GM19468 (cell line): ENCODE data around the gene PLD3.
"Not testable (repeated sequence)": the region's sequence is repeated elsewhere in the genome, so short reads cannot be mapped to it uniquely, and the experiment has no call there.

Experiments
- ATAC-seq: cut with Tn5 transposase; IDR thresholded peaks from one replicate; pipeline ENCODE4 v1.9.1; 2021; ENCODE audit warnings: mild to moderate bottlenecking, moderate library complexity, moderate number of reproducible peaks; ENCODE audit not compliant: unreplicated experiment; ENCODE audit errors: extremely low read depth

Gene PLD3

DNA sequence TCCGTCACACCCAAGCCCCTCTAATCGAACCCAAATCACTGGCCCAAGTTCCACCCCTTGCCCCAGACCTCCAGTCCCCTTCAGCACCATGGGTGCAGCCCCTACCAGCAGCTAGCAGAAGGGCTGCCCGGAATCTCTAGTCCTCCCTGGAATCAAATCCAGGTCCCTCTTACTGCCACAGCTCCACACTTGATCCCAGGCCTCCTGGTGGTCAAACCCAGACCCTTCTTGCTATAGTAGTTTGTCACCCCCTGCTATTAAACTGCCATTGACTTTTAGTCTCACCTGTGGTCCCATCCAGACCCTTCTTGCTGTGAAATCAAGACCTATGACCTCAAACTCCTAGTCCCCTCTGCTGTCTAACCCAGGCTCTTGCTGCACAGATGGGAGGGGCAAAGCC lies 32.8 kb downstream of the PLD3 start:
- no peak for ATAC-seq

DNA sequence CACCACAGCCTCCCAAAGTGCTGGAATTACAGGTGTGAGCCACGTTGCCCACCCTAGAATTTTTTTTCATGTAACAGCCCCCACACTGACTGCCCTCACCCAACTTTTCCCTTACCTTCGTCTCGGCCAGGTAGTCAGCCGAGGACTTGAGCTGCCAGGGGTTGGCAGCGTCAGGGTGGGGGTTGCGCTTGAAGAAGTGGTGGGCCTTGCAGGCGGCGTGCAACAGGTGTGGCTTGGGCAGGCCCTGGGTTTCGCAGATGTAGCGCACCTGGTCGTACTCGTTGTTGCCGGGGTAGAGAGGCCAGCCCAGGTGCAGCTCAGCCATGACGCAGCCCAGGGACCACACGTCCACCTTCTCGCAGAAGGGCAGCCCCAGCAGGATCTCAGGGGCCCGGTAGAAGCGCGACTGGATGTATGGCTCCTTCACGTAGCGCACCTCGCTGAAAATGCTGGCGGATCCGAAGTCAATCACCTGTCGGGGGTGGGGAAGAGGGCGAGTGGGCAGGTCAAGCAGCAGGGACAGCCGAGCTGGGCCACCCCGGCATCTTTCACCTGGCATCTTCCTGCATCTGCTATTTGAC lies 35.3 kb downstream of the PLD3 start:
- no peak for ATAC-seq

DNA sequence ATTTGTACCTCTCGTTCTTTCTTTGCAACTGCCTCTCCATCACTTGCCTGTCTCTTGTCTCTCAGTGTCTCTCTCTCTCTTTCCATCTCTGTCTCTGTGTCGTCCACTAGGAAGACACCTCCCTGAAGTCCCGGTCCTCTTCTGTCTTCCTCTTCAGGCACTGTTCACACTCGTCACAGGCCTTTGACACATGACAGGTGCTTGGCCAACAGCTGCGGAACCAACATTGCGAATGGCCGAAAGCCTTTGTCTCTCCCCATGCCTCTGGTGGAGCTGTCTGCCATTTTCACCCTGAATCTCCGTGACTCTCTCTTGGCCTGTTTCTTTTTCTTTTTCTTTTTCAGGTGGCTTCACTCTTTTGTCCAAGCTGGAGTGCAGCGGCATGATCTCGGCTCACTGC lies 38.7 kb downstream of the PLD3 start:
- ATAC-seq, result no peak

DNA sequence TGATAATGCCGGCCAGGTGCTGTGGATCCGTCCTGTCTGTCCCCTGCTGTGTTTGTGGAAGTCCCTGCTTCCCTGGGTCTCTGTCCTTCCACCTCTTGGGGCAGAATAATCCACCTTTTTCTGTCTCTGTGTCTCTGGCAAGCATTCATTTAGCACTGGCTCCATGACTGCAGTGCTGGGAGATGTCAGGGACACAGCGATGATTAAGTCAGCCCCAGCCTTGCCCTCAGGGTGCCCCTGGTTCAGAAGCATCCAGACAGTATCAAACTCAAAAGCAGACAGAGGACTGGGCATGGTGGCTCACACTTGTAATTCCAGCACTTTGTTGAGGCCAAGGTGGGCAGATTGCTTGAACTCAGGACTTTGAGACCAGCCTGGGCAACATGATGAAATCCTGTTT lies 40.0 kb downstream of the PLD3 start:
- no peak for ATAC-seq

DNA sequence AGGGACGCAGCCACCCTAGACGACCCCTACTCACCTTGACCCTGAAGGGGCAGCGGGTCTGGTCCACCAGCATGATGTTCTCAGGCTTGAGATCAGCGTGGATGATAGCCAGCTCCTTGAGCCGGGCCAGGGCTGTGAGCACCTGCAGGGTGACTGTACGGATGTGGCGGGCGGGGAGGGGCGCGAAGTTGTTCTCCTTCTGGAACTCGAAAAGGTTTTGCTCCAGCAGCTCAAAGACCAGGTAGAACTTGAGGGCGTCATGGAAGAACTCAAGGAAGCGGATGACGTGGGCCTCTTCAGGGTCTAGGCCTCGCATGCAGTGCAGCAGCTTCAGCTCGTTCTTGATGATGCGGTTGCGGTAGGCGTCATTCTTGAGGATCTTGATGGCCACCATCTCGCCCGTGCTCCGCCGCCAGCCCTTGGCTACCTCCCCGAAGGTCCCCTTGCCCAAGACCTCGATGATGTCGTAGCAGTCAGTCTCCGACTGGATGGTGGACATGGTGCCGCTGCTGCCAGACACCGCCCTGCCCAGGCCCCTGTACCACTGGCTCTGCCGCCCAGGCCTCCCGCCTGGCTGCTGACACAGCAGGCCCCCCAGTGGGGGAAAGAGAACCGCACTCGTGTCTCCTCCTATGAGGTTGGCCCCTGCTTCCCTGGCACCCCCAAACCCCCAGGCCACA lies 41.0 kb downstream of the PLD3 start:
- no peak for ATAC-seq

DNA sequence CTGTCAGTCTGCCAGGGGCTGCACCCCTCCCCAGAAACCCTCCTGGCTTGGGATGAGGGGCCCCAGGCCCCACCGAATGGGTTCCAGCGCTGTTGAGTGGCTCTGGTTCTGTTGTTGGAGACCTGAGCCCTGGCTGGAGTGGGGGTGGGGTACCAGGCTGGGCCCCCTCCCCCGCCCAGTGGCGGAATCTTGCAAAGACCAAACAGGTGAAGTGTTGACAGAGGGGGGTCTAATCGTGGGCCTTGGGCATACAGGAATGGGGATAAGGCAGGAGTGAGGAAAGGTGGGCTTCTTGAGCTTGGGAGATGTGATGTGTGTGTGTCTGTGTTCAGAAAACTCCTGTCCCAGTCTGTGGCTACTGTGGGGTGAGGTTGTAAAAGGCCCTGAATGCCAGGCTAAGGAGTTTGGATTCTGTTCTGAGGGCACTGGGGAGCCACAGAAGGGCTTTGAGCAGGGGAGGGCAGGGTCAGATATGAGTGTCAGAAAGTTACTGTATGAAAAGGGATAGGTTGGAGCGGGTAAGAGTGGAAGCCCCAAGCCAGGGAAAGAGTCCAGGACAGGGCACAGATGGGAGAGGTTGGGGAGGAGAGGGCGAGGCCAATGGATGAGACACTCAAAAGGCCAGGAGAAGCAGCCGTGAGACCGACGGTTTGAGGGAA lies 41.7 kb downstream of the PLD3 start, which contains the start of gene HIPK4:
TSS of gene HIPK4 (minus strand) at position 98 of the 659 bp plus-strand sequence. CDS start 279 bp downstream, outside the sequence.
- ATAC-seq, result no peak

DNA sequence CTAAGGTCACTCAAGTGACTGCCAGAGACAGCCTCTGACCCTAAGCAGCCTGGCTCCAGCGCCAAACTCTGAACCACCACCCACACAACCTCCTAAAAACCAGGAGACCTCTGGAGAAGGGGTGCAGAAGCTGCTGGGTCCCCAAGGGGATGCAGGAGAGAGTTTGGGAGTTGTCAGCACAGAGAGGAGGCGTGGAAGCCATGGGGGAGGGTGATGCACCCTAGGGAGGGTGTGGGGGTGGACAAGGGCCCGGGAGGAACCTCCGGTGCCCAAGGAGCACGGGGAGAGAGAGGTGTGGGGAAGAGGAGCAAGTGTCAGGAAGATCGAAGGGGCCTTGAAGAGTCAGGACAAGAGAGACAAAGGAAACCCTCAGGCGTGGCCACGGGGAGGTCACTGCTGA lies 43.6 kb downstream of the PLD3 start:
- no peak for ATAC-seq

DNA sequence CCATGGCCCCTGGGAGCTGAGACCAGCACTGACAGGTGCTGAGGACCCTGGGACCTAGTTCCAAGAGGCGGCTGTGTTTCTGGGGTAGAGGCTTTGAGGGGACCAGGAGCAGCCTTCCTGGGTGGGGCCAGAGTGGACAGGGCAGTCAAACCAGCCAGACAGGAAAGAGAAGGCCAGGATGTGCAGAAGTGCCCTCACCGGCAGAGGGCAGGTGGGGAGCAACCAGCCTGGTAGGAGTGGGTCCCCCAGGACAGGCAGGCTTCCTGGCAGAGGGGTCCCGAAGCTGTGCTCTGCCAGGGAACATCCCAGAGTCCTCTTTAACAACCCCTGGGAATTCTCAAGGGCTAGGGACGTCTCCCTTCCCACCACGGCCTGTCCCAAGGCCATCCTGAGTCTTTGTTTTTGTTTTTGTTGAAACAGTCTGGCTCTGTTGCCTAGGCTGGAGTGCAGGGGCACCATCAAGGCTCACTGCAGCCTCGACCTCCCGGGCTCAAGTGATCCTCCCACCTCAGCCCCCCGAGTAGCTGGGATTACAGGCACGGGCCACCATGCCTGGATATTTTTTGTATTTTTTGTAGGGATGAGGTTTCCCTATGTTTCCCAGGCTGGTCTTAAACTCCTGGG lies 44.5 kb downstream of the PLD3 start:
- no peak for ATAC-seq

DNA sequence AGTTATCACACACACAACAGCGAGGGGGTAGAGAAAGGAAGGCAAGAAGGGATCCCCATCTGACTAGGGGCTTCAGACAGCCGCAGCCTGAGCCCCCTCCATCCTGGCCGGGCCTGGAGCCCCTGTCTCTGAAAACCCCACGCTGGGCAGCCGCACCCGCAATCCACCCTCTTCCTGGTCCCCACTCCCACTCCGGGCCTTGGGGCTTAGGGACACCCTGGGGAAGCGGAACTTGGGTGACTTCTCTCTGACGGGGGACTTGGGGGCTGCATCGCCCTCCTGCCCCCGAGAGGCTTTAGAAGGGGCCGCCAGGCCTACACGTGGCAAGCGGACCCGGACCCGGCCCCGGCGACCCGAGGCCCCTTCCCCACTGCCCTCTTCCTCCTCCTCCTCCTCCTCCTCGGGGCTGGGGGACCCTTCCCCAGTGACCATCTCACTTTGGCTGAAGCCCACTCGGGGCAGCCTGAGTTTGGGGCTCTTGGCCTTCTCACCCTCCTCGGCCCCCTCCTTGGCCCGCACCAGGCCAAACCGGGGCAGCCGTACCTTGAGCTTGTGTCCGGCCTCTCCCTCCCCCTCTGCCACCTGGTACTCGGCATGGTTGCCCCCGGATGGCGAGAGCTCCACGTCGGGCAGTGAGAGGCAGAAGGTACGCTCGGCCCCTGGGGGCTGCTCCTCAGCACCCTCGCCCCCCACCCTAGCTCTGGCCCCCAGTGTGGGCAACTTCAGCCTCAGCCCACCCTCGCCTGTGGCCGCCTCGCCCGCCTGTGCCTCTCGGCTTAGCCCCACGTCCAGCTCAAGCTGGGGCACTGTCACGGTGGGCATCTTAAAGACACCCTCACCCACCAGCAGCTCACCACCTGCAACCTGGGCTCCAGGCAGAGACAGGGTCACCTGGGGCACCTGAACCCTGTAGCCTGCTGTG lies 45.7 kb downstream of the PLD3 start:
- no peak for ATAC-seq

DNA sequence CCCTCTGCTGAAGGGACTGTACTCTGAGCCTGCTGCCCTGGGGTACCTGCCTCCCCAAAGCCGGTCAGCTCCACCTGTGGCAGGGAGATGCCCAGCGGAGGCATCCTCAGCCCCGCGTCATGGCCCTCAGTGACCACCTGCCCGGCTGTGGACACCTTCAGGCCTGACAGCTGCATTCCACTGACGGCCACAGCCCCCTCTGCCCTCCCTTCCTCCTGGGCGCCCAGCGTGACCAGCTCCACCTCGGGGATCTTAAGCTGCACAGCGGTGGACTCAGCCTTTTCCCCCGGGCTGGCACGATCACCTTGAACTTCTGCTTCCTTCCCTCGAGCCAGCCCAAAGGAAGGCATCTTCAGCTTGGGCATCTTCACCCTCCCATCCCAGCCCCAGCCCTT lies 46.3 kb downstream of the PLD3 start:
- ATAC-seq, result no peak

DNA sequence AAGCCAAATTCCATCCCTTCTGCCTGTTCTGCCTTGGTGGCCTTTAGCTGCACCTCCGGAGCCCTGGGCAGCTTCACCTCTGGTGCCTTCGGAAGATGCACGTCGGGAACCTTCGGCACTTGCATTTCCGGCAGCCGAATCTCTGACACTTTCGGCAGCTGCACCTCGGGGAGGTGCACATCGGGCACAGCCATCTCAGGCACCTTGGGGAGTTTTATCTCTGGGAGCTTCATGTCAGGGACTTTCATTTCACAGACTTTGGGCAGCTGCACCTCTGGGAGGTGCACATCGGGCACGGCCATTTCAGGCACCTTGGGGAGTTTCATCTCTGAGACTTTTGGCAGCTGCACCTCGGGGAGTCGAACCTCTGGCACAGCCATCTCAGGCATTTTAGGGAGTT lies 47.5 kb downstream of the PLD3 start:
- ATAC-seq, result no peak

DNA sequence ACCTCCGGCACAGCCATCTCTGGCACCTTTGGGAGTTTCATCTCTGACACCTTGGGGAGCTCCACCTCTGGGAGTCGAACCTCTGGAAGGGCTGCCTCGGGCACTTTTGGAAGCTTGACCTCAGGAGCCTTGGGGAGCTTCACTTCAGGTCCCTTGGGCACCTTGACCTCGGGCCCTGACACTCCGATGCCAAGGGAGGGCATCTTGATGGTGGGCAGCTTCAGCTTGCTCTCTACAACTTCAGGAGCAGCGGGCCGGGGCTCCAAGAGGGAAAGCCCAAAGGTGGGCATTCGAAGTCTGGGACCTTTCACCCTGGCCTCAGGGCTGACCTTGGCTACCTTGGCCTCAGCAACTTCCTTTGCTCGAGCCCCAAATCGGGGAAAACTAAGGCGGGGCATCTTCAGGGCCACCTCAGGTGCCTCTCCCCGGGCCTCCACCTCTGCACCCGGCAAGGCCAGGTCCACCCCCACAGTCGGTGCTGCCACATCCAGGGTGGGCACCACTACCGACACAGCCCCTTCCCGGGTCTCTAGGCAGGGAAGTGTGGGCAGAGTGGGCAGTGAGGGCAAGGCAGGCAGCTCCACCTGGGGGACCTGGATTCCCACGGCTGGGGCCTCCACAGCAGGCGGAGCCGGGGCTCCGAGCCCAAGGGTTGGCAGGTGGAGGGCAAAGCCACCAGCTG lies 48.5 kb downstream of the PLD3 start:
- ATAC-seq, result no peak

DNA sequence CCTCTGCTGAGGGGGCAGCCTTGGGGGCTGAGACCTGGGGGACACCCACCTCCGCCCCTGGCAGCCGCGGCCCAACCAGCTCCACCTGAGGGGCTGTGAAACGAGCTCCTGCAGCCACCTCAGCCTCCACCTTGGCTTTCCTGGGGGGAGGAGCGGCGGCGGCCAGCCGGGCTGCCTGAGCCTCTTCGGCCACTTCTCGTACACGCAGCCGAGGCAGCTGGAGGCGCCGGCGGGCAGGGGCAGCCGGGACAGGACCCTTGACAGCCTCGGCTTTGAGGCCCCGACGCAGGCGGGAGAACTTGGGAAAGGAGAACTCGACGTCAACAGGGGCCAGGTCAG lies 49.0 kb downstream of the PLD3 start:
- ATAC-seq, result no peak

DNA sequence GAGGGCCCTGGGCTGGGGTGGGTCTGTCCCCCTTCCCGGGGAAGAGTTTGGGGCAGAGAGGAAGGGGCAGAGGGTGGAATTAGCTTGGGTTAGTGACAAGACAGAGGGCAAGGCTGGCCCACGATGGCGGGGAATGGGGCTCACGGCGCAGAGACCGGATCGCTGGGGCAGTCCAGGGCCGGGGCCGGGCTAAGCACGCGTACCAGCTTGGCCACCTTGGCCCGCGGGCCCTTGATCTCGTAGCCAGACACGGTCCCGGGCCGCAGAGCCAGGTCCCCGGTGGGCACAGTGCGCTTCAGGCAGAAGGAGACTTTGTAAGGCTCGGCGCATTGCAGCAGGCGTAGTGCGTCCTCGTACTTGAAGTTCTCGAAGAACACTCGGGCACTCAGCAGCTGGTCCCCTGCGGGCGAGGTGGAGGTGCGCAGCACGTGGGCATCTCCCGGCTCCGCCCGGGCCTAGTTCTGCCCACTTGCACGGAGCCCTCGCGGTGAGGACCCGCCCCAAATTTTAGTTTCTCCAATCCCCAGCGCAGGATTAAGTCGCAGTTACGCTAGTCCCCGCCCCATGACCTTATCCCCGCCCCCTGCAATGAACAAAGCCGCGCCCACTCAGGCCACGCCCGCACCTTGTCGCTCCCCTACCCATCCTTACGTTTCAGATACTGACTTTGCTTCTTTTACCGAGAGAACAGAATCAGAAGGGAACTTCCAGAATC lies 50.1 kb downstream of the PLD3 start:
- ATAC-seq, result no peak

DNA sequence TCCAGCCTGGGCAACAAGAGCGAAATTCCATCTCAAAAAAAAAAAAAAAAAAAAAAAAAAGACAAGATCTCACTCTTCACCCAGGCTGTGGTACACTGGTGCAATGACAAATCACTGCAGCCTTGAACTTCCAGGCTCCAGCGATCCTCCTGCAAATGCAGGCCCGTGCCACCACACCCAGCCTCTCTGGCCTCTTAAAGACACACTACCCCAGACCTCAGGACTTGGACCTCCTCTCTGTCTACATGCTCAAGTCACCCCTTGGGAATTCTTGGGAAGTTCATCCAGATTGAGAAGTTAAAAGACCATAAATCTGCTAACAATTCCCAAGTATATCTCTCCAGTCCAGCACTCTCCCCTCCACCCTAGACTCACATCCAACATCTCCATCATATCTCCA lies 52.1 kb downstream of the PLD3 start:
- no peak for ATAC-seq

DNA sequence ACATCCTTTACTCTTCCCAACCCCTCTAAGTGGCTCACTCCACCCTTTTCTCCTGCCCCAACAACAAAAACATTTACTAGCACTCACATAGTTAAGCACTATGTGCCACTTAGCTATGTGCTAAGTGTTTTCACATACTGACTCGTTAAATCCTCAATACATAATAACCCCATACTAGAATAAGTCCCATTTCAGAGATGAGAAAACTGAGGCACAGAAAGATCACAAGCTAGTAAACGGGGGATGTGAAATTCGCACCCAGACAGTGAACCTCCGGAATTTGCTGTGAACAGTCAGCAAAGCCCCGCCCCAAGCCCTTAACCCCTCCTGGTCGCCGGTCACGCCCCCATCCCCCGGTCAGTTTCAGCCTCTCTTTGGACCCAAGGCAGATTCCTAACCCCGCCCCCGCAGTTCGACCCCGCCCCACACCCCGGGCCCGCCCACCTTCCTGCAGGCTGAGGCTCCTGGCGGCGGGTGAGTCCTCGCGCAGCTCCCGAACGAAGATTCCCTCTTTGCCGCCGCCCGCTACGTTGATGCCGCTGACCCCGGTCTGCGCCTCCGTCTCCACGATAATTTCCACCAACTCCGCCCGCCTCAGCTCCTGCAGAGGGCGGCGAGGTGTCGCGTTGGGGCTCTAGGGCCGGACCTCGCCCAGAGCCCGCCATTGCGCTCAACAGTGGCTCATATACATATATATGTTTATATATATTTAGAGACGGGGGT lies 54.9 kb downstream of the PLD3 start:
- ATAC-seq, result no peak

DNA sequence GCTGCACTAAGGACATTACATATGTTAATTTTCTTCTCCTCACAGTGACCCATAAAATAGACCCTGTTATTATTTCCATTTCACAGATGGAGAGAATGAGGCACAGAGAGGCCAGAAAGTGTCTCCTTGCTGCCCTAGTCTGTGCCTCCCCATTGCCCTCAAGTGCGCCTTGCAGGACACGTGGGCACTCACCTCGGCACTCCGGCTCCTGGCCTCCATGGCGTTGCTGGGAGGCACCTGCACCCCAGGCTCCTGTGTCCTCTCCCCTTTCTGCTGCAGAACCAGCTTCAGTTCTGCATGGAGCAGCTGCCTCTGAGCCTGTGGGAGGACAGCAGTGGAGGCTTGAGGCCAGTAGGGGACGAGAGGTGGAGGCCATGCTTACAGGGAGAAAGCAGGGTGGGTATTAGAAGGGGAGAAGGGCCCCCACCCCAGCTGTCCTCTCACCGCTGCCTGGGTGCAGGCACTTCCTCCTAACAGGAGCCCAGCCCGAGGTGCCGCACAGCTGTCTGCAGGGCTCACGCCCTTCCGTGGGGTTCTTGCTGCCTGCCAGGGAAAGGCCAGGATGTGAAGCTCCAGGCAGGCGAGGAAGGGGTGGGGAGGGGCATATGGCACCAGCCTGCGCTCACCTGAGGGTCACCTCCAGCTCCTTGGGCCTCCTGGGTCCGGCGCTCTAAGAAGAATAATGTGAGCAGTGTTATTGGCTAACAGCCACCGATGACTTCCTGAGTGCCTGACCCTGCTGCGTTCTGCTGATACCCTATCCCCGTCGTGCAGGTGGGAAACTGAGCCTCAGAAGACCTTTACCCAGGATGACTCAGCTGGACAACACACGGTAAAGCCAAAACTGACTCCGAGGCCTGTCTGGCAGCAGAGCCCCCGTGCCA lies 59.5 kb downstream of the PLD3 start:
- ATAC-seq, result no peak

DNA sequence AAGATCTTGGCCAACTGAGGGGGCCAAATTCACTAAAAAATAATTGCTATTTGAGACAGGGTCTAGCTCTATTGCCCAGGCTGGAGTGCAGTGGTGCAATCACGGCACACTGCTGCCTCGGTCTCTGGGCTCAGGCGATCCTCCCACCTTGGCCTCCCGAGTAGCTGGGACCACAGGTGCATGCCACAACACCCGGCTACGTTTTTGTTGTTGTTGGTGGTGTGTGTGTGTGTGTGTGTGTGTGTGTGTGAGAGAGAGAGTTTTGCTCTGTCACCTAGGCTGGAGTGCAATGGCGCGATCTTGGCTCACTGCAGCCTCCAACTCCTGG lies 60.1 kb downstream of the PLD3 start:
- ATAC-seq, result not testable (repeated sequence)
